ENCODE measurements around the gene GNAT1.

GNAT1 gene

GRCh38 chr3:50163572-50164455 is 27.6 kb upstream of the GNAT1 start:
- H3K27ac ChIP-seq: 0 out of 2 replicates have a peak overlapping the region, but pooled peaks have one; percentile 30
- TF ChIP-seq CTCF (IDR thresholded peaks at IDR 0.05) (no peak), ZFX (IDR thresholded peaks at IDR 0.05; ENCODE audit: borderline replicate concordance) (no peak)

GRCh38 chr3:50164481-50164880 is 26.9 kb upstream of the GNAT1 start:
- 0 out of 2 replicates have a peak overlapping the region, but pooled peaks have one; percentile 30 for H3K27ac ChIP-seq
- TF ChIP-seq ZFX (IDR thresholded peaks at IDR 0.05; ENCODE audit: borderline replicate concordance) (no peak), CTCF (IDR thresholded peaks at IDR 0.05) (no peak)

- TF ChIP-seq ZFX (IDR thresholded peaks at IDR 0.05; ENCODE audit: borderline replicate concordance): no peak
- no peak for TF ChIP-seq CTCF (IDR thresholded peaks at IDR 0.05)
- H3K27ac ChIP-seq: no peak overlapping the region
Observed at GRCh38 chr3:50164984-50165909, 26.2 kb upstream of the GNAT1 start.

GRCh38 chr3:50165910-50166538 is 25.4 kb upstream of the GNAT1 start:
- no peak overlapping the region for H3K27ac ChIP-seq
- no peak for TF ChIP-seq CTCF (IDR thresholded peaks at IDR 0.05)
- TF ChIP-seq ZFX (IDR thresholded peaks at IDR 0.05; ENCODE audit: borderline replicate concordance): no peak

- no peak for TF ChIP-seq CTCF (IDR thresholded peaks at IDR 0.05)
- no peak for TF ChIP-seq ZFX (IDR thresholded peaks at IDR 0.05; ENCODE audit: borderline replicate concordance)
- no peak overlapping the region for H3K27ac ChIP-seq
Observed at GRCh38 chr3:50166620-50167019, 24.8 kb upstream of the GNAT1 start.

DNA sequence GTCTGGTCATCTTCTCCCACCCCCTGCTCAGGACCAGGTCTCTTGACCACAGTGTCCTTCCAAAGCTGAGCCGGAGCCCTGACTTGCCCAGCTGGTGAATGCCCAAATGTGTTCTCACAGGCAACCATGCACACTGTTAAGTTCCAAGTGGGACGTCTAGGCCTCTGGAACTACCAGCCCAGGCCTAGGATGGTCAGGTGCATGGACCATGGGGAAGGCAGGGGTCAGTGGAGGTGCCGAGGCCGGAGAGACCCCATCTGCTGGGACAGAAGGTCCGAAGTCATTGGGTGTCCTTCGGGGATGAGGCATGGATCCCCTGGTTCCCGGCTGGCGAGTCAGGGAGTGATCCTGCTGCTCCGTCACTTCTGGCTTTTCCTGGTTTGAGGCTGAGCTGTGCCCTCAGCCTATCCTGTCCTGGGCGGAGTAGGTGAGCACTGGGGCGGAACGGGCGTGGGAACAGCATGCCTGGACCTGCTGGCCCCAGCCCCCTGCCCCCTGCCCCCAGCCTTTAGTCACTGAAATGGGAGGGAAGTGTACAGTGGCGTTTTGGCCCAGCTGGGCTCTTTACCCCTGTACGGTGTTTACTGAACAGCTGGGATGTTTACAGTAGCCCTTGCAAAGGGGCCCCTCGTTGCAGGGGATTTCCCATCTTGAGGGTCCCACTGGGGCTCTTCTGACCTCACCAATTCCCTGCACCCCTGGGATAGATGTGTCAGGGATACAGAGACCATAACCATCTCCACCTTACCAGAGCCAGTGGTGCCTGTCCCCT is 24.2 kb upstream of the GNAT1 start:
- H3K27ac ChIP-seq: no peak overlapping the region
- TF ChIP-seq ZFX (IDR thresholded peaks at IDR 0.05; ENCODE audit: borderline replicate concordance) (no peak), CTCF (IDR thresholded peaks at IDR 0.05) (no peak)

Data from 22Rv1 (cell line).